HuH-7.5 (cell line): ENCODE measurements around the gene TSEN54.

ENCODE experiments used
- DNase-seq: peaks from one replicate; pipeline ENCODE4 v3.0.0; 2011; ENCODE audit warnings: low spot score

The TSEN54 gene

DNA sequence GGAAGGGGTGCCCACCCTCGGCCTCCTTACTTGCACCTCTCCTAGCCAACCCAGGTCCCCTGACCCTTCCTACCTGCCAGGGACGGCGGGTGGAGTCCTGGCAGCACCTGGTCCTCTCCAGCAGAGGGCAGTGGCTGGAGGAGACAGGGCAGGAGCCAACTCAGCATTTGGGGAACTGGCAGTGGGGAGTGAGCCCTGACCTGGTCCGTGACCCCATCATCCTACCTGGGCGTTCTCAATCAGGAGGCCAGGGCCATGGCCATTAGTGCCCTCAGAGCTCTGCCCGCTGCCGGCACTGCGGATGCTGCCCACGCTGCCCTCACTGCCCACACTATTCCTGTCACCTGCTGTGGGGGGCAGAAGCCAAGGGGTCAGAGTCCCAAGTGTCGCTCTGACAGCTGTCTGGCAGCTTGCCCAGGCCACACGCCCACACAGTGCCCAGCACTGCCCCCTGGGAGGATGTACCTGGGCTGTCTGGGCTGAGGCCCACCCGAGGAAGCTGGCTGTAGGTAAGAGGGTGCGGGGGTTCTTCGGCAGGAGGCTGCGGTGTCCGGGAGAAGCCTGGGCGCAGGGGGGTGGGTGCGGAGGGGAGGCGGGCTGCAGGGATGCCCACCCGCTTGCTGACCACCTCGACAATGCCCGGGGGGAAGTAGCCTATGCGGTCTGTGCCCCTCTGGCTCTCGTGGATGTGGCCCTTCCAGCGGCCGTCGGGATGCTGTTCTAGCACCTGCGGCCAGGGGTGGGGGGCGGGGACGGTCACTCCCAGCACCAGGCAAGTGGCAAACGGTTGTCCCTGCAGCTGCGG is 11.8 kb upstream of the TSEN54 start:
- peak; percentile 95 for DNase-seq

DNA sequence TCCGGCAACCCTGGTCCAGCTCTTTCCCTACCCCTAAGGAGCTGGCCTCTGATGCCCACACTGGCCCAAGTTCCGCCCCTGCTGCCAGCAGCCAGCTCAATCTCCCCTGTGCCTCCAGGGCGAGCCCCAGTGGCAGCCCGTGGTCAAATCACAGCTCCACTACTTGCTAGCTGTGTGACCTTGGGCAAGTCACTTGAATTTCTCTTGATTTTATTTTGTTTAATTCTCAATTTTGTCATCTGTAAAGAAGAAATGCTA is 11.2 kb upstream of the TSEN54 start:
- DNase-seq, result no peak

DNA sequence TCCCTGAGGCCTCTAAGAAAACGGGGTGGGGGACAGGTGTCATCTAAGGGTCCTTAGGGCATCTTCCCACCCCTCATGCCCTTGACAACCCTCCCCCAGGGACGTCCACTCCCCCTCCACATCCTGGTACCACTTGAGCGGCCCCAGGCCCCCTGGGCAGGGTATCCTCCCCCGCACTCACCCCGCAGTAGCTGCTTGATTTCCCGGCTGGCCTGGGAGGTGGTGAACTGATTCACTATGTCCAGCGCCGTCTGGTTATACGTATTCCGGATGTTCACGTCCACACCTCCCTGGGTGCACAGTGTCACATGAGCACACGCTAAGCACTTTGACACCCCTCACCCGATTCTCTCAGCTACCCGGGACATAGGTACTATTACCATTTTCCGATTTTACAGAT is 10.7 kb upstream of the TSEN54 start:
- no peak for DNase-seq

DNA sequence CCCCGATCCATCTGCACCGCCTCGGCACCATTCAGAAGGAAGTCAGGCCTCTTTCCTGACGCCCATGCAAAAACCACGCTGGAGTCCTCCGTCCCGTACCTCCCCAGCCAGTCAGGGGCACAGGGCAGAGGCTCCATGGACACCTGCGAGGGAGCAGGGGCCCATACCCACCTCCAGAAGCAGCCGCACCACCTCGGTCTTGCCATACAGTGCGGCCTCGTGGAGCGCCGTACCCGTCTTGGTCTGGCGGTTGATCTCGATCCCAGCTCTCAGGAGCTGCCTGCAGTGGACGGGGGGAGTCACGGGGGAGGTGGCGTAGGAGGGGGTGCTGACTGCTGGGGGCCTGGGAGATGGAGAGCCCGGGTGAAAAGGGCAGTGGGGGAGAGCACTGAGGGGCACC is 10.2 kb upstream of the TSEN54 start:
- no peak for DNase-seq

DNA sequence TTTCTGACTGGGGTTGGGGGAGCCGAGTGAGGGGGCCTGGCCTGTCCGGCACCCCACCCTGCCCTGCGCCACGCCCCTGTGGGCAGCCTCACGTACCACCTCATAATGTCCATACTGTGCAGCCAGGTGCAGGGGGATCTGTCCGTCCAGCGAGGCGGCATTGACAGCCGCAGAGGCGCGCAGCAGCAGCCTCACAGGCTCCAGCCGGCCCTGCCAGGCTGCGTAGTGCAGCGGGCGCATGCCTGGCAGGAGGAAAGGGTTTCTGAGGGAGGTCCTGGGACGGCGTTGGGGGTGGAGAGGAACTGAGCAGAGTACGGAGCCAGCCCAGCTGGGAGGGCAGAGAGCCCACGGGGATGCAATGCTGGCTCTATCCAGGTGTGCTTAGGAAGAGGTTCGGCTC is 9.4 kb upstream of the TSEN54 start:
- DNase-seq, result no peak

DNA sequence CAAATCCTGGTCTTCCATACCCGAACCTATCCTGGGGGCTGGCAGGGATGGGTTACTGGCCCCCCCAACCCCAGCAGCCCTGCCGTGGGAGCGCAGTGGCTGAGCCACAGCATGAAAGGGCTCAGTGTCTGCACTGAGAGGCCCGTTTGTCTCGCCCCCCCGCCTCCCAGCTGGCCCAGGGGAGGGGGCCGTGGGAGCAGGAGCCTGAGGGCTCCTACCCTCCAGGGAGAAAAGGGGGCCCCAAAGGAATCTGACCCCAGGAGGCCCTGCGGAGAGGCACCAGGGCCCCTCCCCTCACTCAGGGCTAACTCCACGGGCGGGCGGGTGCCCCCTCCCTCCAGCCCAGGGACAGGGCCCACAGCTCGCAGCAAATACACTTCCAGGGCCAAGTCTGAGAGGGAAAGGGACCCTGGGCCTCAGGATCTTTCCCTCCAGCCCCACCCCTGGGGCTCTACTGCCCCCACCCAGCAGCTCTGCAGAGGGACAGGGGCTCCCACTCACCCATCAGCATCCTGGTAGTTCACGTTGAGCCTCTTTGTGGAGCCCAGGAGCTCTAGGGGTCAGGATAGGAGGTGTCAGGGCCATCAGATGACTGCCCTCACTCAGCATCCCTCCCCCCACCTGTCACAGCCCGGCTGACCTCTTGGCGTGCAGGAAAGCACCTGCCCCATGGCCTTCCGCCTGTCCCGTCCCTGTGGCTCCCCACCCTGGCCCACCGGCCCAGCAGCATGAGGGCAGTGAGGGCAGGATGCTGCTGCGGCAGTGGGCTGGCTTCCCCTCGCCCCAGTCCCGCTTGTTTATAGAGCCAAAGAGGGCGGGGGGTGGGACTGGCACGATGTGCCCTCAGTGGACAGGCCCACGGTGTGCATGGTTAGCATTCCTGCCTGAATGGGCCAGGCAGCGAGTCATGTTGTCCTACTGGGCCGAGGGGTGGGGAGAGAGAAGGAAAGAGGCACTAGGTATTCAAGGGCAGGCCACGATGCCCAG is 8.3 kb upstream of the TSEN54 start:
- no peak for DNase-seq

DNA sequence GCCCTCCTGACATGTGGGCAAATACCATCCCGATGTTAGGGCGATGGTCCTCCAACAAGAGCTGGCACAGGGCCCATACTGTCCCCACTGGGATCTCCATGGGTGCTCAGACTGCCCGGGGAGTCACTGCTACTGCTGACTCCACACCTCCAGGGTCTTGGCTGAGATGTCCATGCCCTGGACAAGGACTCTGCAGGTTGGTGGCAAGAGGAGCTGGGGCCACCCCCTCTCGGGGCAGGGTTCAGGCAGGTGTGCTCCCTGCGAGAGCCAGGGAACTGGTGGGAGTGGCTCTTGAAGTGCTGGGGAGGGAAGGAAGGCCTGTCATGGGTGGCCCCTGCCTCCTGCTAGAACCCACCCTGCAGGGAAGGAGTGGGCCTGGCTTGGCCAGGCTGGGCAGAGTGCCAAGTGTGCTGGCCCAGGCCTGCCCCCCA is 7.4 kb upstream of the TSEN54 start:
- no peak for DNase-seq

DNA sequence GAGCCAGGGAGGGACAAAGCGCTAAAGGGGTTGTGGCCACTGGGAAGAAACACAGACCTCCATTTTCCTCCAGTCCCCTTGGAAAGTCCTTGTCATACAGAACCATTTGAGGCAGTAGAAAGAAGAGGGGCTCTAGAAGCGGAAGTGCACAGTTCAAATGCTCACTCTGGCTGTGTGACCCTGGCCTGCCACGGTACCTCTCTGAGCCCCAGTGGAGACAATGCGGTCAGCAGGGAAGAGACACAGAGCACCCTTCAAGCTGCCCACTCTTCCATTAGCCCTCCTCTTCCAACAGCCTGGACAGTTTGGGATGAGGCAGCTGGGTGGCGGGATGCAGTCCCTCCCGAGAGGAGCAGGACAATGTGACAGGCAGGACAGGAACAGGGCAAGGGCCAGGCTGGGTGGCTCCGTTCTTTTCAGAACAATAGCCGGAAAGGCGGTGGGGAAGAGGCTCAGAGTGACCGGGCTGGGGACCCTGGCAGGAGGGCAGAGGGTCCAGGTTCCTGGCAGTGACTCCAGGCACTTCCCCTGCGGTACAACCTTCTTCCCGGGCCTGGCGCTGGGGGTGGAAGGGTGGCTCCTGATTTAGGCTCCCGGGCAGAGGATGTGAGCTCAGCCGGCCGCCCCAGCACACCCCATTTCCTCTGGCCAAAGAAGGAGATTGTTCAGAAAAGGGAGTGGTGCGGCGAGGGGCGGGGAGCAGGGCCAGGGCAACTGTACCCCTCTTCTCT is 6.6 kb upstream of the TSEN54 start:
- no peak for DNase-seq

DNA sequence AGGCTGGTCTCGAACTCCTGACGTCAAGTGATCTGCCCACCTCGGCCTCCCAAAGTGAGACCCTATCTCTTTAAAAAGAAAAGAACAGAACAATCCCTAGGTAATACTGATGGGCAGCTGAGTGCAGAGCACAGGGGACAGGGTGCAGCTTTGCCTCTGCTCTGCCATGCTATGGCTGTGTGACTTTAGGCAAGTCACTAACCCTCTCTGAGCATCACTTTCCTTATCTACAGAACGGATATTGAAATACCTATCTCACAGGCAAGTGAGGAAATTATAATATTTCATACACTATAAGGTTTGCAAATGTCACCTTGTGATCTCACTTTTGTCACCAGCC is 5.1 kb upstream of the TSEN54 start:
- DNase-seq, result no peak

DNA sequence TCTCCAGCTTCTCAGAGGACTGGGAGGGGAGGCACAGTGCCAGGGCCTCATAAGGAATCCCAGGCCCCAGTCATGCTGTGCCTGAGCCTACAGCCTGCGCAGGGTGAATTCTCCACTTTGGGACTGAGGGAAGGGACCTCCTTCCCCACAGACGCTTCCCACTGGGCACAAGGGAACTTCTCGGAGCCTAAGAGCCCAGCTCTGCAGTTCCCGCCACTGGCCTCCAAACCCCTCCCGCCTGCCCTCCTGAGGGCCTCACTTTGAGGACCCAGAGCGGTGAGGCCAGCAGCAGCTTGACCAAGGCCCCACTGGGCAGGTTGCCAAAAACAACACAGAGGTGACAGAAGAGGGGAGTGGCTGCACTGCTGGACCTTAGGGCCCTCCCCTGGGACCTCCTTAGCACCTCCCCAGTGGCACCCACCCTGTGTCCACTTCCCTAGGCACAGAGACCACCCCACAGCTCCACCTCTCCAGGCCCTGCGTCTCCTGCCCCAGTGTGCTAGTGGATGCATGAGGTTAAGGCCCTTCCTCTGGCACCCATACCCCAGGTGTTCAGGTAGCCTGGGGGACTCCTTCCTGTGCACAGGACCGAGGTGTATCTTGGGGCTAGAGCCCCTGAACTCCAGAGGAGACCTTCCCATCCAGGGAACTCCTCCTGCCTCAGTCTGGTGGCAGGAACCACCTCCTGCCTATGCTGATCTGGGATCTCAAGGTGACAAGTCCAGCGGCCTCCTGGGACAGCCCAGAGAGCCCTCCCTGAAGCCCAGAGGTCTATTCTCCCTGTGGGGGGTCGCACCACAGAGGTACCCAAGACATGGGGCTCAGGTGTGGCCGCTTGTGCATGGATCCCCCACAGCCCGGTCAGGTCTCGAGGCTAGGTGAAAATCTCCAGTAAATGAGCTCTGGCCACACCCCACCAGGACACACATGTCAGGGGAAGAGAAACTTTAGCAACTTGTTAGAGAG is 4.4 kb upstream of the TSEN54 start:
- DNase-seq, result peak; percentile 92

DNA sequence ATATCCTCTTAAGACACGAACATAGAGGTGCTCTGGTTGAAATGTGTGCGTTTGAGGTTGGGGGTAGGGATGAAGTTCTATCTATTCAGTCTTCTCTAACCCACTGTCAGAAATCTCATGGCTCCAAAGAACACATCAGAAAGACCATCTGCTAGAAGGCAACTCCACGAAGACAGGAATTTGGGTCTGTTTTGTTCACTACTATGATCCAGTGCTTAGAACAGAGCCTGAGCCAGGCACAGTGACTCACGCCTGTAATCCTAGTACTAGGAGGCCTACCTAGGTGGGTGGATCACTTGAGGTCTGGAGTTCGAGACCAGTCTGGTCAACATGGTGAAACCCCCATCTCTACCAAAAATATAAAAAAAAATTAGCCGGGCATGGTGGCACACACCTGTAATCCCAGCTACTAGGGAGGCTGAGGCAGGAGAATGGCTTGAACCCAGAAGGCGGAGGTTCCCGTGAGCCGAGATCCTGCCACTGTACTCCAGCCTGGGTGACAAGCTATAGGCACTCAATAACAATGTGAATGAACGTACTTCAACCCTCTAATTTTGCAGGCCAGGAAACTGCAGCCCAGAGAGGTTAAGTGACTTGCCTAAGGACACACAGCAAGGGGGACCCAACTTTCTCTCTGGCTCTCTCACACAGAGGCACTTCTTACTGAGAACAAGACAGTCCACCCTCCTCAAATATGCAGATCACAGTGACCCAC is 3.2 kb upstream of the TSEN54 start:
- DNase-seq, result no peak

DNA sequence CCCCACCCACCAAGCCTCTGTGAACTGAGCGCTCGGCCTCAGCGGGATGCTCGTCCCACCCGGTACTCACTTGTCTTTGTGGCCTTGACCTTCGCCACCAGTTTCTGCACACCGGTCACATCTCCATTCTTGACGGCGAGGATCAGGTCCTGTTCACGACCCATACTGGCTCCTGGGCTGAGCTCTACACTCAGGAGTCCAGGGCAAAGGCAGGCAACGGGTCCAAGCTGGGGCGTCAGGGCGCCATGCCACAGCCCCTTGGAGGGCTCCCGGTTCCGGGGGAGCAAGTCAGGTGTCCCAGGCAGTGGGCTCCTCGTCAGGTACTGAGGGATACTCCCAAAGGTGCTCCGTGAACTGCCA is 2.7 kb upstream of the TSEN54 start:
- DNase-seq, result no peak

DNA sequence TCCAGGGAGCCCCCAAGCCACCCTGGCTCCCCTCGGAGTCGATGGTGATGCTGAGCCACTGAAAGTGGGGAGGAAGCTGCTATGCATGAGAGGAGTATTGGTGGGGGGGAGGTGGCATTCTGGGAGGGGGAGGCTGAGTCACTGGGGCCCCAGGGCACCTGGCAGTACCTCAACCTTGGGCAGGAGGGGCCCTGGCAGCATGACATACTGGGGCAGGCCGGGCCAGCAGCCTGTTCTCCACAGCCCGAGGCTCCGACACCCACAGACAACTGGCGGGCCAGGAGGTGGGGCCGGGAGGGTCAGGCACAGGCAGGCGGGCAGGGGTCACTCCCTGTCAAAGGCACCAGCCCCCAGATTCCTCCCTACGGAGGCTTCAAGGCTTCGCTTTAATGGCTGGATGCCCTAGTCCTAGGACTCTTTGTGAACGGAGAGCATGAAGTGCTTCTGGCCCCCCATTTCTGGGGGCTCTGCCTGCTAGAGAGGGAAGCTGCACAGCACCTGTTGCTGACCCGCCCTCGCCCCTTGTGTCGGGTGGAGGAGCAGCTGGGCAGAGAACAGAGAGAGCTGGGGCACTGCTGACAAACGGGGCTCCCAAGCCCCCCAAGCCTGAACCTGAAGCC is 1.9 kb upstream of the TSEN54 start:
- no peak for DNase-seq

DNA sequence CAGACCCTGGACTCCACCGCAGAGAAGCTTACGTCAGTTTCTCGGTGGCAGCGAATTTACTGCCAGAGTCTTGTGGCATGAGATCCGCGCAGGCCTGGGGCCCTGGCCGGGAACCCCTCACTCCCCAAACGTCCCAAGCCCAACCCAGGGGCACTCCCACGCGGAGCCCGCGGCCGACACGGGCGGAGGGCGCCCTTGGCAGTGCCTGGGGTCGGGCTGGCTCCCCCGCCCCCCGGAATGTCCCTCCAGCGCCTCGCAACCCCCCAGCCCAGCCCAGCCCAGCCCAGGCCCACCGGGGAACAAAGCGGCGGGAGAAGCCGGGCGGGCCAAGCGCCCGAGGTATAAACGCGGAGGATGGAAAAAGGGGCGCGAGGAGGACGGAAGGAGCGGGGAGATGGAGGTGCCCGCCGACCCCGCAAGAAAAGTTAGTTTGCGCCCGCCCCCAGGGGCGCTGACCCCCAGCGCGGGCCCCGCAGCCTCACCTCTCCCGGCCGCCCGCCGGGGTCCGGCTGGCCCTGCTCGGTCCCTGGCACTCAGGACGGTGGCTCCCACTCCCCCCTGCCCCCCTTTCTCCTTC is 1.3 kb upstream of the TSEN54 start:
- DNase-seq, result no peak

DNA sequence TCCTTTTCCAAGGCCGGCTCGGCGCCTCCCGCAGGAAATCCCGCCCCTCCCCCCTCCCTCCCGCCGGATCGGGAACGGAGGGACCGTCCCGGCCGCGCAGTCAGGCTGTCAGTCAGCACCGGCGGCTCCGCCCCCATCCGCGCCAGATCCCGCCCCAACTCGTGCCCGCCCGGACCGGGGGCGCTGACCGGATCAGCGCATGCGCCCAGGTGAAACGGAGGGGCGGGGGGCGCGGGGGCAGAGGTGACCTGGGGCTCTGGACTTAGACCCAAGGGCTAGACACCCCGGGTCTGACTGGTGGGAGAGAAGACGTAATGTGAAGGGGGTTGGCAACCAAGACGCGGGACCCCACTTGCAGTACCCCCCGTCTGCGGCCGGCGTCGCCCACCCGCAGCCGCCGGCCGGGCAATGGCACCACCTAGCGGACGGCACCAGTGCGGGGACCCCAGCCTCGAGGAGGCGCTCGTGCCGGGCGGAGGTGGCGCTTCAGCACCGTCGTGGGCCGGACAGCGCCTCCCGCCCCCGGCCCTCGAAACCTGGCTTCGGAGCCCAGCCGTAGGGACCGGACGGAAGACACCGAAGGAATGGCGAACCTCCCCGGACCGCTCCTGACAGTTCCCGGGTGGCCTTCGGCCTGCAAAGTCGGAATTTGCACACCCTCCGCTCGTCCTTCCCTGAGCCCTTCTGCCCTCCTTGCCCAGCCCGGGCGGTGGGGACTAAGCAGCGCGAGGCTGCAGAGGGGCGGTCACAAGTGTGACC is 653 bp upstream of the TSEN54 start, which contains the start of gene CASKIN2:
CASKIN2 (minus strand) TSS at position 42 of the 759 bp plus-strand sequence. CDS start 1,733 bp downstream, outside the sequence.
- peak; percentile 99 for DNase-seq

DNA sequence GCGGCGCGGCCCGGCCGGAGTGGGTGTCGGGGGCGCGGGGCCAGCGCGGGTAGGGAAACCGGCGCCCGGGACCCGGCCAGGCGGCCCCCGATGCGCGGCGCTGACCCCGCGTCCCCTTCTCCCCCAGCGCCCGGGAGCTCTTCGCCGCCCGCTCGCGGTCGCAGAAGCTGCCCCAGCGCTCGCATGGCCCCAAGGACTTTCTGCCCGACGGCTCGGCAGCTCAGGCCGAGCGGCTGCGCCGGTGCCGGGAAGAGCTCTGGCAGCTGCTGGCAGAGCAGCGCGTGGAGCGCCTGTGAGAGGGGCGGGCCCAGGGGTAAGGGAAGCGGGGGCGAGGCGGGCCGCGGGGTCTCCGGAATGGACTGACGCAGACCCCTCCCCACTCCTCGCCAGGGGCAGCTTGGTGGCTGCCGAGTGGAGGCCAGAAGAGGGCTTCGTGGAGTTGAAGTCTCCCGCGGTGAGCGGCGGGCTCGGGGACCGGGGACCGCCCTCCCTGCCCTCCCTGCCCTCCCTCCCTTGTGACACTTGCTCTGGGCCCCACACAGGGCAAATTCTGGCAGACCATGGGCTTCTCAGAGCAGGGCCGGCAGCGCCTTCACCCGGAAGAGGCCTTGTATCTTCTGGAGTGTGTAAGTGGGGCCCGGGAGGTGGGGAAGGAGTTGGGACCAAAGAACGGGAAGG is 430 bp downstream of the TSEN54 start:
- DNase-seq, result peak; percentile 61

DNA sequence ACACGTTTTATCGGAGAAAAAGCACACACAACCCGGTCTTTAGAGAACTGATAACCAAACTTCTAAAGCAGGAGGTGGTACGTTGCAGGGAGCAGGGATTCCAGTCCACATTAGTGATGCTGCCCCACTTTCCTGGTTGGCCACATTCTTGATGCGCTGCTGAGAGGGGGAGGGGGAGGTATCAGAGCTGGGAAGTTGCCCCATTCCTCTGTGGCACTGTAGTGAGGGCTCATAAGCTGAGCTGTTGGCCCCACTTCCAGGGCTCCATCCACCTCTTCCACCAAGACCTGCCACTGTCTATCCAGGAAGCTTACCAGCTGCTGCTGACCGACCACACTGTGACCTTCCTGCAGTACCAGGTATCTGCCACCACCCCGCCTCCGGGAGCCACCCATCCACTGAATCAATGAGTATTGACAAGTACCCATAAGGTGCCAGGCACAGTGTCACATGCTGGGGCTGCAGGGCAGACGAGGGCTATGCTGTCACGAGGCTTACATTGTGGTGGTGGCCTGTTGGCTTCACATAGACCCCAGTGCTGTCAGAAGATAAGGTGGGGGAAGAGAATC is 1.1 kb downstream of the TSEN54 start:
- DNase-seq, result peak; percentile 80

DNA sequence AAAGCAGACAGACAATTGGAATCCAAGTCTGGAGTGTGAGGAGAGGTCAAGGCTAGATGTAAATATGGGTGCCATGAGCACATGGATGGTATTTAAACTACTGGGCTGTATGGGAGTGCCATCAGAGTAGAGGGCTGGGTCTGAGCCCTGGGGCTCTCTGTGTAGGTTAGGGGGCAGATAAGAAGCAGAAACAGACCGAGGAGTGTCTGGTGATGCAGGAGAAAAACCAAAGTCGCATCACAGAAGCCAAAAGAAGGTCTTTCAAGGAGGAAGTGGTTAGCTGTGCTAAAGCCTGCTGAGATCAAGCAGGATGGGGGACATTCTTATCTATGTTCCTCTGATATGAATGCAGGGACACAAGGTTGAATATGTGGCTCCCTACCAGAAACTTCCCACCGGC is 1.9 kb downstream of the TSEN54 start:
- no peak for DNase-seq
